ENCODE results near the gene GIMAP2.

Gene GIMAP2

GRCh38 chr7:150733482-150734095, 48.1 kb downstream of the GIMAP2 start:
- no peak for DNase-seq (ENCODE audit: low read depth, low spot score)

GRCh38 chr7:150734254-150734653, 48.7 kb downstream of the GIMAP2 start:
- no peak for DNase-seq (ENCODE audit: low read depth, low spot score)

GRCh38 chr7:150735596-150736358, 50.3 kb downstream of the GIMAP2 start:
- no peak for DNase-seq (ENCODE audit: low read depth, low spot score)

- no peak for DNase-seq (ENCODE audit: low read depth, low spot score)
Measured at GRCh38 chr7:150736864-150737263, 51.4 kb downstream of the GIMAP2 start.

GRCh38 chr7:150737265-150738055, 52.0 kb downstream of the GIMAP2 start, which contains the start of gene GIMAP5:
Gene GIMAP5, plus strand, starts transcription at chr7:150737418. Its CDS starts 3,467 bp downstream, at chr7:150740885.
- no peak for DNase-seq (ENCODE audit: low read depth, low spot score)

- DNase-seq (ENCODE audit: low read depth, low spot score) = no peak
Measured at GRCh38 chr7:150738092-150738491, 52.6 kb downstream of the GIMAP2 start.

- DNase-seq (ENCODE audit: low read depth, low spot score) = no peak
Measured at GRCh38 chr7:150738591-150739001, 53.1 kb downstream of the GIMAP2 start.

DNA sequence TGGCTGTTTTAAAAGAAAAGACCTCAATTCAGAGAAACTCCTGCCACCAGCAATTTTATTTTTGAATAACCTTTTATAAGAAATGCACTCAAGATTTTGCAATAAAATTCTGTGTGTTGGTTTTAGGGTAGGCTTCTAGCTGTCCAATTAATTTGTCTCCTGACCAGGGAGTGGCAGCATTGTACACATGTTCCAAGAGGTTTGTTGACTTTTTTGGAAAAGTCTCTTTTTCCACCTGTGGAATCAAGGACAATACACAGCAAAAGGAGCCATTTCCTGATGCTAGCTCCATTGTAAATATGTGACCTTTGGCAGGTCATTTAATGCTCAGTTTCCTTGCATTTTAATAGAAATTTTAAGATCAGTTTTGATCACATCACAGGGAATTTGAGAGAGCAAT, 53.5 kb downstream of the GIMAP2 start:
- no peak for DNase-seq (ENCODE audit: low read depth, low spot score)

DNA sequence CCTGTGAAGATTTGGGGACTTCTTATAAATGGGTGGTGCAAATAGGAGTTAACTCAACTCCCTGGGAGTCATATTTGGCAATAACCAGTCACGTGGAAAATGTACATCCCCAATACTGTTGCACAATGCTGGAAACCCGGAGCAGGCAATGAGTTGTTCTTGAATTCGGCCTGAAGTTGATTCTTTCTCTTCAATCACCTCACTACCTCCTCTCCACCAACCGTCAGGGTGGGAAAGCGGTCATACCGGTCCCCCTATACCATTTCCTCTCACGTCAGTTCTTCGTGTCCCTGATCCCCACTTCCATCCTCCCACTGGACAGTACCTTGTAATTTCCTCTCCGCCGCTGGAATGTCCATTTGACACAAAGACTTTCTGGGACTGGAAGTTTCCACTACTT, 54.5 kb downstream of the GIMAP2 start:
- no peak for DNase-seq (ENCODE audit: low read depth, low spot score)

DNA sequence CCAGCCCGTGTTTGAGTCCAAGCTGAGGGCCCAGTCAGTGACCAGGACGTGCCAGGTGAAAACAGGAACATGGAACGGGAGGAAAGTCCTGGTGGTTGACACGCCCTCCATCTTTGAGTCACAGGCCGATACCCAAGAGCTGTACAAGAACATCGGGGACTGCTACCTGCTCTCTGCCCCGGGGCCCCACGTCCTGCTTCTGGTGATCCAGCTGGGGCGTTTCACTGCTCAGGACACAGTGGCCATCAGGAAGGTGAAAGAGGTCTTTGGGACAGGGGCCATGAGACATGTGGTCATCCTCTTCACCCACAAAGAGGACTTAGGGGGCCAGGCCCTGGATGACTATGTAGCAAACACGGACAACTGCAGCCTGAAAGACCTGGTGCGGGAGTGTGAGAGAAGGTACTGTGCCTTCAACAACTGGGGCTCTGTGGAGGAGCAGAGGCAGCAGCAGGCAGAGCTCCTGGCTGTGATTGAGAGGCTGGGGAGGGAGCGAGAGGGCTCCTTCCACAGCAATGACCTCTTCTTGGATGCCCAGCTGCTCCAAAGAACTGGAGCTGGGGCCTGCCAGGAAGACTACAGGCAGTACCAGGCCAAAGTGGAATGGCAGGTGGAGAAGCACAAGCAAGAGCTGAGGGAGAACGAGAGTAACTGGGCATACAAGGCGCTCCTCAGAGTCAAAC, 56.9 kb downstream of the GIMAP2 start:
- DNase-seq (ENCODE audit: low read depth, low spot score) = no peak

Data from activated CD4-positive, CD25-positive, alpha-beta regulatory T cell treated with anti-CD3 and anti-CD28 coated beads, Interleukin-2, amount 50 U/mL, for 16 hours (primary cell).